22Rv1 (cell line): Measurements from ENCODE around the gene ZNF579.

Experiments used
- H3K27ac ChIP-seq: fragments of 450-650 bp; 2 replicates; pipeline ENCODE4 v1.5.1; 2017
- CTCF ChIP-seq: fragments of 450-650 bp; IDR thresholded peaks from 2 replicates; pipeline ENCODE4 v1.5.1; 2017; ENCODE audit warnings: mild to moderate bottlenecking
- ZFX ChIP-seq: fragments of 450-650 bp; IDR thresholded peaks from 2 replicates; pipeline ENCODE4 v1.6.1; 2017; ENCODE audit warnings: antibody characterized with exemption, borderline replicate concordance

The ZNF579 gene

DNA sequence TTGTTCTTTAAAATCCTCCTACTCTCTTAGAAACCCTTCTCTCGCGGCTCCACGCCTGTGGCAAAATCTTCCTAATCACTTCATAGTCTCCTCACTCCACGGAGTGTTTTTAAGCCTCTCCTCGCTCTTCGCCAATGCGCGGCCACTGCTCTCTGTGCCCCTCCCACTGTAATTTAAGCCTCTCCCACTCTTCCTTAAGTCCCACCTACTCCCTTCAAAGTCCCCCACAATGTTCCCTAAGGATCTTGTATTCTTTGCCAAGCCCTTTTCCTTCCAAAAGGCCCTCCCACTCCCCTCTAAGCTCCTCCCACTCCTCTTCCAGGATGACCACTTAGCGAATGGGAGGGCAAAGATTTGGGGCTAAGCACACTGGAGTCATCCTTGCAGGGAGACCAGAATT is 17.4 kb upstream of the ZNF579 start:
- no peak for TF ChIP-seq ZFX
- no peak for TF ChIP-seq CTCF
- peak overlapping the region; percentile 98 for H3K27ac ChIP-seq

- H3K27ac ChIP-seq: no peak overlapping the region
- TF ChIP-seq ZFX: no peak
- TF ChIP-seq CTCF: no peak
Observed at GRCh38 chr19:55597501-55597921, 16.9 kb upstream of the ZNF579 start.

- H3K27ac ChIP-seq: no peak overlapping the region
- no peak for TF ChIP-seq CTCF
Observed at GRCh38 chr19:55596304-55596703, 15.7 kb upstream of the ZNF579 start.

- TF ChIP-seq CTCF: no peak
- no peak for TF ChIP-seq ZFX
- no peak overlapping the region for H3K27ac ChIP-seq
Observed at GRCh38 chr19:55594996-55595545, 14.4 kb upstream of the ZNF579 start.

- no peak overlapping the region for H3K27ac ChIP-seq
- no peak for TF ChIP-seq ZFX
- no peak for TF ChIP-seq CTCF
Observed at GRCh38 chr19:55593096-55593772, 12.6 kb upstream of the ZNF579 start.

- TF ChIP-seq ZFX: no peak
- no peak for TF ChIP-seq CTCF
- no peak overlapping the region for H3K27ac ChIP-seq
Observed at GRCh38 chr19:55592391-55593090, 11.9 kb upstream of the ZNF579 start.

DNA sequence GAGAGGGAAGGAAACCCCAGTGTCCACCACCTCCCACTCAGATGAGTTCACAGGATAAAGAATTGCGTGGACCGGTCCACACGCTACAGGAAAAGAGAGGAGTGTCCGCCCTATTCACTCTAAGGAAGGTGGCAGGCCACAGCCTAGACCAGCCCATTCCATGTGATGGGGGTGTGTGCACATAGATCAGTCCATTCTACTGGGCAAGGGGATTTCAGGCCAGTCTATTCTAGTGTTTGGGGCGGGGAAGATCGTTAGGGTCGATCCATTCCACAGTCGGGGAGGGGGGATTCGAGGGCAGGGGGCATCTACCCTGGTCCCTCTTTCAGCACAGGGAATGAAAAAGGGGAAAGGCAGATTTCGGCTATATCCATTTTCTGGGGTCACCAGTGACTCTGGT is 10.9 kb upstream of the ZNF579 start:
- TF ChIP-seq CTCF (no peak), ZFX (no peak)
- H3K27ac ChIP-seq: peak overlapping the region; percentile 65
